ENCODE data around the gene NADK.
"Not testable (repeated sequence)": the region's sequence is repeated elsewhere in the genome, so short reads cannot be mapped to it uniquely, and the experiment has no call there.

Gene NADK

DNA sequence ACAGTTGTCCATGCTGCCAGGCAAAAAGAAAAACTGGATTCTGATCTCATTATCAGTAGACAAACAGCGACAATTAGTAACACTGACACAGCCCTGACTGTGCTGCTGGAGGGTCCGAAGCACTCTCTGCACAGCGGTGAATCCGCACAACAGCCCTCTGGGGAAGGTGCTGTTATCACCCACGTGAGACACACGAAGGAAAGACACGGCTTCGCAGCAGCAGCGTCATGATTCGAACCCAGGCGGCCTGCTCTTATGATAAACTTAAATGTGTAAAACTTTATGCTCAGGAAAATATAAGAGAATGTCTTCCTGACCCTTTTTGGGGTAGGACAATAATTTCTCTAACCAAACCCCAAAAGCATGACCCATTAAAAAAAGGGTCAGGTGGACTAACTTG is 35.7 kb downstream of the NADK start:
- DNase-seq: not testable (repeated sequence)

DNA sequence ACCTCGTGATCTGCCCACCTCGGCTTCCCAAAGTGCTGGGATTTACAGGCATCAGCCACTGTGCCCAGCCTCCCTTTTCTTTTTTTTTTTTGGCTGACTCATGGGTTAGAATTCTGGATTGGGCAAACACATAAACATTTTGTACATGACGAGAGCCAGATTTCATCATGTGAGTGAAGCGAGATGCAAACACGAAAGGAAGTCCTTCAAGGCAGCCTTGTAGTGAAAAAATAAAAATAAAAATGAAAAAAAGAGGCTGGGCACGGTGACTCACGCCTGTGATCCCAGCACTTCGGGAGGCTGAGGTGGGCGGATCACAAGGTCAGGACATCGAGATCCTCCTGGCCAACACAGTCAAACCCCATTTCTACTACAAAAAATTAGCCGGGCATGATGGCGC is 37.3 kb downstream of the NADK start:
- not testable (repeated sequence) for DNase-seq

DNA sequence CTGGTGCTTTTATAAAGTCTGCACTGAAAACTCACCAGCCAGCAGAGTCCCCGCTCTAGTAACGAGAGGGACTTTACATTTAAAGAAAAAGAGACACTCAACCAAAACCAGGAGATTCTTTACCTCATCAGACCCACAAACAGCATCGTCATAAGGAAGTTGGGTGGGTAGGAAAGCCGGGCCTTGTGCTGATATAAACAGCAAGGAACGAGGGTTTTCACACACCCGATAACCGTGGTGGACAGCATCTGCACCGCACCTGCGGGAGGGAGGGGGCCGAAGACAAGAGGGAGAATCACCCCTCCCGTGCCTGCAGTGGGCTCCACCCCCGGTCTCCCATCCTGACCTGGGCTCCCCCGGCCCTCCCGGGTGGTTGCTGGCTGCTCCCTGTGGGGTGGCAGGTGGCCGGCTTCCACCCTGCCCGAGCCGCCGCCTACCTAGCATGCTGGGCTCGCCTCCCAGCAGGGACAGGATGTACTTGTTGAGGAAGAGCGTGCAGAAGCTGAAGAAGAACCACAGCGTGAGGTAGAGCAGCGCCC is 39.4 kb downstream of the NADK start:
- not testable (repeated sequence) for DNase-seq

DNA sequence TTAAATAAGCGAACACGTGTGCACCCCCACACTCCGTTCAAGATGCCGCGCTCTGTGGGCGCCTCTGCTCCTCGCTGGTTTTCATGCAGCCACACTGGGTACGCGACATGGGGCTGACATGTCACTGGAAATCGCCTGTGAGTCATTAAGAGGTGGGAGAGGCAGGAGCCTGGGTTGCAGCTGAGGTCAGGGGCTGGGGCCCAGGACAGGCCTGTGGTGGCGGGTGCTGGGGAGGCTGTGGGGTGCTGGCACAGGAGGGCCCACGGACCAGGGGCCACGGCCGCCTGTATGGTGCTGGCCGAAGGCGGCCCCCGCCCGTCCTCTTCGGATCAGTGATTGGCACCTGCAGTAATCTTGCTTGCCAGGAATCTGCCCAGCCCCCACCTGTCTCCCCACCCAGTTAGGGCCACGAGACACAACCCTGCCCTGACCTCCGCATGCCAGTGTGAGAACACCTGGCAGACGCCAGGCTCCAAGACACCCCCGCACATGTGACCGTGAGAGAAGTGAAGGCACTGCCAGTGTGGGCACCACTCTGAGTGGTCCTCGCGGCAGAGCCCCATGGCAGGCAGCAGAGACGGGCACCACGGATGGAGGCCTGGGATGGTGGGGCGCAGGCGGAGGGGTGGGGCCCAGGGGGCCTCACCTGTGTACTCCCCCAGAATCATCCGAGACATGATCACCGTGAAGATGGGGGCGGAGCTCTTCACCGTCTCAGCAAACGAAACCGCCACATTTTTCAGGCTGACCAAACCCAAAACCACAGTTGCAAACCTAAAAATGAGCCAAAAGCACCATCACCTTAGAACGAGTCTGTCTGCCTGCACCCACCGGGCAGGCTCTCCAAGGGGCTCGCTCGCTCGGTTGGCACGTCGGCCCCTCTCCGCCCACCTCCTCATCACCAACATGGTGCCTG is 40.3 kb downstream of the NADK start:
- DNase-seq: not testable (repeated sequence)

DNA sequence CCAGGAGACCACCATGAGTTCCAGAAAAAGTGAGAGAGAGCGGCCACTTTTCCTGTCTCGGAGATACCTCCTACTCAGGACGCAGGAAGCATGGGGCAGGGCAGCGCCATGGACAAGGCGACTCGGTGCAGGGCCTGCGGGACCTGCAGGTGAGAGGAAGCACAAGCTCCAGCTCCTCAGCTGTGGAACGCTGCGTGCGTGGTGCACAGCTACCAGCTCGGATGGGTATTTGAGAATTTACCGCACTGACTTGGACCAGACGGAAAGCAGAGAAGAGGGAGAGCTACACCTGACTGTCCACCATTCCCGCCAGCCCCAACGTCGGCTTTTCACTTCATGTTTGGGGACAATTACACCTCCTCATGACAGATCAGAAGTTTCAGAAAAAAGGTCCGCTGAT is 45.9 kb downstream of the NADK start:
- no peak for DNase-seq

DNA sequence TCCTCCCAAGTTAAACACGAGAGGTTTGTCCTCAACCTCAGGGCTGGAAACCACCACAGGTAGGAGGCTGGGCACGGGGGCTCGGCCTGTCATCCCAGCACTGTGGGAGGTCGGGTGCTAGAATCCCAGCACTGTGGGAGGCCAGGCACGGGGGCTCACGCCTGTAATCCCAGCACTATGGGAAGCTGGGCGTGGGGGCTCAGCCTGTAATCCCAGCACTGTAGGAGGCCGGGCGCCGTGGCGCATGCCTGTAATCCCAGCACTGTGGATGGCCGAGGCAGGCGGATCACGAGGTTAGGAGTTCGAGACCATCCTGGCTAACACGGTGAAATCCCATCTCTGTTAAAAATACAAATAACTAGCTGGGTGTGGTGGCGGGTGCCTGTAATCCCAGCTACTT is 47.4 kb downstream of the NADK start:
- no peak for DNase-seq

DNA sequence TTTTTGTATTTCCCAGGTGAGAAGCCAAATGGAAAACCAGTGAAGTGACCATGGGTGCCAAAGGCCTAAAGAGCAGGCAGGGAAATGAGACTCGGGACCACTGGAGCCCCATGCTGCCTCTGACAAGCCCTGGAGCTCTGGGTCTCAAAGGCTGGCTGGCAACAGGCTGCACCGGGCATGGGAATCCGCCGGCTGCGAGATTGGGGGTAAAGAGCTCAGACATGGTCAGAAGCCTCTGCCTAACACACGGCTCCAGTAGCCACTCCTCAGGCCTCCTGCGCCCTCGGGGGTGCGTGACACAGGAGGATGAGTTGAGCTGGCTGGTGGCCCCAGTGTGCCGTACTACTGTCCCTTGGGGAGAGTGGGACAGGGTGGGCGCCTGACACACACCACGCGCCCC is 48.0 kb downstream of the NADK start:
- not testable (repeated sequence) for DNase-seq

DNA sequence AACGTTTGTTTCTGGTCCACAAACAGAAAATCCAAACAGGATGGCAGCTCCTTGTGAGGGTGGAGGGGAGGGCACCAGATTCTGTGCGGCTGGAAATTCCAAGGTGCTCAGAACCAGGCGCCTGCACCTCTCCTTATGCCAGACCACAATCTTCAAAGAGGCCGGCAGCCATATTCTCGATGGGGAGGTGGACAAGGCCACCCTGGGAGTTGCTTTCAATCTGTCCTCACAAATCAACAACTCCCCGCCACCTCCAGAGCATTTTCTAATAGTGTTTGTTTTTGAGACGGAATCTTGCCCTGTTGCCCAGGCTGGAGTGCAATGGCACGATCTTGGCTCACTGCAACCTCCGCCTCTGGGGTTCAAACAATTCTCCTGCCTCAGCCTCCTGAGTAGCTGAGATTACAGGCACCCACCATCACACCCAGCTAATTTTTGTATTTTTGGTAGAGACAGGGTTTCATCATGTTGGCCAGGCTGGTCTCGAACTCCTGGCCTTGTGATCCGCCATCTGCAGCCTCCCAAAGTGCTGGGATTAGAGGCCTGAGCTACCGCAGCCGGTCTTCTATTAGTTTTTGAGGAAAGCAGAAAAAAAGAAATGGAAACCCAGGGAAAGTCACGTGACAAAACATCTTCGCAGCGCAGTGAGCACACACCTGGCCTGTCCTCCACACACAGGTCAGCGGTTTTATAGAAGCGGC is 49.0 kb downstream of the NADK start:
- DNase-seq: not testable (repeated sequence)

DNA sequence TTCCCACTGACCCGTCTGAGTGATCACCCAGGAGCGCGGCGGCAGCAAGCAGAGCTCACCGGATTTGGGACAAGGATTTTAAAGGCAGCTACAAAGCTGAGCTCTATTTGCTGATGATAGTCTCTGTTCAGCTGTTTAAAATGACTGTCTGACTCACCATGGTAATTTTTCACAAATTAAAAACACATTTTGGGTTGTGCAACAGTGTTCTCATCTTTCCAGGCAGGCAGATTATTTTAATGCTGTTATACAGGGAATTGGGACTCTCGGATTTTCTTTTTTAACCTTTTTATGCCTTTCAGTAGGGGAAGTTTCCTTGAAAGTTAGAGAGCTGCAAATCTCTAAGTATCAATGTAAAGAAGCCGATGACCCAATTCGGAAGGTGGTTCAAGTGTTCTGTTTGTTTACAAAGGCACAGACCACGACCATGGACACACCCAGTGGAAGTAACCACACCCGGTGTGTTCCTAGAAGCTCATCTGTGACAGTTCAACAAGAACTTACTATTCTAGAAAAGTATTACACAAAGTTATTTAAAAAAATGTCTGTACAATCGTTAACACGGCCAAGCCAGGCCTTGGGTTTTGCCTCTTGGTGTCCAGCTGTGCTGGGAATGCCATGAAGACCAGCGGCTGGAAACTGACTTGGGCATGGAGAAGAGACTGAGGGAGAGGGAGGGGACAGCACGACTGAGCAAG is 49.8 kb downstream of the NADK start:
- DNase-seq: not testable (repeated sequence)

DNA sequence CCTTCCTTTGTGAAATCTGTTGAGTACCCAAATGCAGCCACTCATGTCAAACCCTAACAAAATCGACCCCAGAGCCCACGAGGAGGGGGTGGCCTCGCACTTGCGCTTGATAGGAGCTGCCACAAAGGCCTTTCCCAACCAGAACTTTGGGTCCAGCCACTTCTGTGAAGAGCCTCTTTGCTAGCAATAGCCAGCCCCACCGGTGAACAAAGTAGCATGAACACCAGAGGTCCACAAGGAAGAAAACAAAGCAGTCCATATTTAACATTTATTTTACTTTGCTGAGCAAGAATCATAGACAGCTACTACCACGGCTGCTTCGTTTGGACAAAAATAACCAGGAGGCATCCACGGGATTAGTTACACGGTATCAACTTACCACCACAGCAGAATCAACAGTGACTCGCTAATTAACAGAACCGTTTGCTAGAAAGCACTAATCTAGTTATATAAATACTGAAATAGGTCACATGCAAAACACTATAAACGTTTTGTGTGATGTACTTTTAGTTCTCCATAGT is 51.1 kb downstream of the NADK start:
- DNase-seq: not testable (repeated sequence)

DNA sequence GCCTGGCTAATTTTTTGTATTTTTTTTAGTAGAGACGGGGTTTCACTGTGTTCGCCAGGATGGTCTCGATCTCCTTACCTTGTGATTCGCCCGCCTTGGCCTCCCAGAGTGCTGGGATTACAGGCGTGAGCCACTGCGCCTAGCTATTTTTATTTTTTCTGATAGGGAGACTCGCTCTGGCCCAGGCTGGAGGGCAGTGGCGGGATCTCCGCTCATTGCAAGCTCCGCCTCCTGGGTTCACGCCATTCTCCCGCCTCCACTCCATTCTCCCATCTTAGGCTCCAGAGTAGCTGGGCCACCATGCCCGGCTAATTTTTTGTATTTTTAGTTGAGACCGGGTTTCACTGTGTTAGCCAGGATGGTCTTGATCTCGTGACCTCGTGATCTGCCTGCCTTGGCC is 52.2 kb downstream of the NADK start:
- not testable (repeated sequence) for DNase-seq

DNA sequence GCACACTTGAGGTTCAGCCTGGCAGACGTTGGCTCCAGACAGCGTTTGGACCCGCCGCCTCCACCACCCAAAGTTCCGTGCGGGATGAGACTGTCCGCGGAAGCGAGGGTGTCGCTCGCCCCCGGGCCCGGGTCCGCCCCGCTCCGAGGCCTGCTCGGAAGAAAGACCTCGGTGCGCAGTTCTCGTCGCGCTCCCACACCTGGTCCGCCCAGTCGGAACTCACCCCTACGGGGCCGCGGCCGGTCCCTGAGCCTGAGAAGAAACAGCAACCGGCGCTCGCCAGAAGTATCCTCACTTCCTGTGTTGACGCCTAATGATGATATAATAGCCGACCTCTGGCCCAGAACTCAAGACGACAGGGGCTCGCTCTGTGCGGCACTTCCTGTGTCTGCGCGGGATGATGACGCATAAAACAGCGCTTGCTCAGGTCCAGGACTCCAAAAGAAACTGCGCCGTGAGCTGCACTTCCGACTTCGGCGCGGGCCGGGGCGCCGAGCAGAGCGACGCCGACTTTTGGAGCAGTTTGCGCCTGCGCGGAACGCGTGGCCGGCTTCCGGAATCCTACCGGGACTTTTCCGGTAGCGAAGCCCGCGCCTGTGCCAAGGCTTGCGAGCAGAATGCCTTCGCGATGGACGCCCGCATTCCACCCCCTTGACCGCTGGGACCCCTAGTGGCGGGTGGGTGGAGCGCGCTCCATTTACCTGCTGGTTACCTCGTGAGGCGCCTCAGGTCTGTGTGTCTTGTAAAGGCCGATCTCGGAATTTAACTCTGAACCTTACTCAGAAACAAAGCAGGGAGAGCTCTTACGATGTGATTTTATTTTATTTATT is 54.0 kb downstream of the NADK start, which contains the start of gene CDK11A:
Gene CDK11A, minus strand, starts transcription at position 323 of the 830 bp plus-strand sequence. CDS start 1,539 bp downstream, outside the sequence.
- DNase-seq: peak; percentile 100

DNA sequence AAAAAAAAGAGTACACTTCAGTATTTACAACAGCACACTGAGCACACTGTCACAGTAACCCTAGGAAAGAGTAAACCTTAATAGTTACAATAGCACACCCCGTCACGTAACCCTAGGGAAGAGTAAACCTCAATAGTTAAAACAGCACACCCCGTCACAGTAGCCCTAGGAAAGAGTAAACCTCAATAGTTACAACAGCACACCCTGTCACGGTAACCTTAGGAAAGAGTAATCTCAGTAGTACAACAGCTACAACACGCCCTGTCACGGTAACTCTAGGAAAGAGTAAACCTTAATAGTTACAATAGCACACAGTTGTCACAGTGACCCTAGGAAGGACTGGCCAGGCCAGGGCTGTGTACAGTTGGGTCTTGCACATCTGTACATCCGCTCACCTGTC is 57.1 kb downstream of the NADK start:
- no peak for DNase-seq

DNA sequence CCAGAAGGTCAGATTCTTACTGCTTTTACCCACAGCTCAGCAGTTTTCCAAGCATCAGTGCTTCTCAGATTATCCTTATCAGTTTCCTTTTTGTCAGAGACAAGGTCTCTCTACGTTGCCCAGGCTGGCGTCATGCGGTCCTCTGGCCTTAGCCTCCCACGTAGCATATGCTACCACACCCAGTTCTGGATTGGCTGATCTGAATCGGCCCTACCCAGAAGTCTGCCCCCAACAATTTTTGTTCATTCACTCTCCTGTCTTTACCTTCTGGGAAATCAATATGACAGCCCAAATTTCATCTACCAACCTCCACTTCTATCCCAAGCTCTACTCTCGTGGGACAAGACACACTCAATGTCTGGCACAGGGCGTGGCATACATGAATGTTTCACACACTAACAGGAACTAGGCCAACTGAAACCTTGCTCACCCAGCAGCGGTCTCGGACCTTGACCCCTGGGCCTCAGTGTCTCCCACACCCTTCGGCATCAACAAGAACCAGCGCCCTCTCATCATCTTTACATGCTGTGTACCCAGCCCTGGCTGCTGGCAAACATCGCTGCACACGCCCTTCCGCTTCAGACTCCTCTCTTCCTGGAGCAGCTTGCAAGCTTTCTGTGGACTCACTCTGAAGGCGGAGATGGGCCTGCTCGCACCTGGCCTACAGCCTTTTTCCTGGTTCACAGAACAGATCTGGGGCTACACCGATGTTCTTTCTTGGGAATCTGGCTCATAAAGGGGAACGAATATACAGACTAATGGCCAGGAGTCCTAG is 63.0 kb downstream of the NADK start:
- not testable (repeated sequence) for DNase-seq

DNA sequence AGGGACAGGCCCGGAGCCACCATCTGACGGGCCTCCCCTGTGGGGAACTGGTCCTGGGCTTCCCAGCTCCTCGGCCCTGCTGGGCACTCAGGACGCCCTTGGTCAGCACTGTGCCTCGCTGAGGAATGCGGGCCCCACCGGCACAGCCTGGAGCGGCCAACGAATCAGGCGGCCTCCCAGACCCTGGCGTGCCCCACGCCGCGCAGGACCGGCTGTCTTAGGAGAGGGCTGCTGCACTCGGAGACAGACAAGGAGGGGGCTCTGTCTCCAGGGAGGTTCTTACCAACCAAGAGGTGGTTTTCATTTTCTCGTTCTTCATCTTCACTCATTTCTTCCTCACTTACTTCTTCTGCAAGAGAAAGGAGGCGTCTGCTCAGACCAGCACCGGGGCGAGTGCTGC is 70.4 kb downstream of the NADK start:
- DNase-seq: not testable (repeated sequence)

DNA sequence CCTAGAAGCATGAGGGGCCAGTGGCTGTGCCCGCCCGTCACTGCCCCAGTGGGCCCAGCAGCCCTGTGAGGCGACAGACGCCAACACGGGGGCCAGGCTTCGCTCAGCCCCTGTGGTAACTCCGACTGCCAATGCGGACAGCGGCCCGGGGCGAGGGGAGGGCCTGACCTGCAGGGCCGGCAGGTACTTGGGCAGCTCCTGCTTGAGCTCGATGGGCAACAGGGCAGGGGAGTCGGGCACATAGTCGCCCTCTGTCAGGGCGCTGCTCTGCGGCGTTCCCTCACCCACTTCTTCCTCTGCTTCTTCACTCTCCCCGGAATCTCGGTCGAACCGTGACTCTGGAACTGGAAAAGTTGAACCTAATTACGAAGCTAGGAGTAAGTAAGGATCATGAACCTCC is 71.0 kb downstream of the NADK start:
- DNase-seq: not testable (repeated sequence)

DNA sequence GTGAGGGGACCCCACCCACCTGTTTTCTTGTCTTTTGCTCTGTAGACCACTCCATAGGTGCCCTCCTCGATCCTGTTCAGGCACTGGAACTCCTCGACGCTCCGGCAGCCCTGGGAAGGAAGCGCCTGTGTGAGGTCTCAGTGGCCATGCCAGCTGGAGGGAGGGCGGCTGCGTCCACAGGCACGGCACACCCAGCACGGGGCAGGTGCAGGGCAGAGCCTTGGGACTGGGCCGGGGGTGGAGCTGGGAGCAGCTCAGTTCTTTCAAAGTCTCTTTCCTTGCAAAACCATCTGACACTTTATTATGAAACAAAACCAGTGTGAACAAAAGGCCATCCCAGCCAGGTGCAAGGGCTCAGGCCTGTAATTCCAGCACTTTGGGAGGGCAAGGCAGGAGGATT is 72.6 kb downstream of the NADK start:
- DNase-seq: not testable (repeated sequence)

DNA sequence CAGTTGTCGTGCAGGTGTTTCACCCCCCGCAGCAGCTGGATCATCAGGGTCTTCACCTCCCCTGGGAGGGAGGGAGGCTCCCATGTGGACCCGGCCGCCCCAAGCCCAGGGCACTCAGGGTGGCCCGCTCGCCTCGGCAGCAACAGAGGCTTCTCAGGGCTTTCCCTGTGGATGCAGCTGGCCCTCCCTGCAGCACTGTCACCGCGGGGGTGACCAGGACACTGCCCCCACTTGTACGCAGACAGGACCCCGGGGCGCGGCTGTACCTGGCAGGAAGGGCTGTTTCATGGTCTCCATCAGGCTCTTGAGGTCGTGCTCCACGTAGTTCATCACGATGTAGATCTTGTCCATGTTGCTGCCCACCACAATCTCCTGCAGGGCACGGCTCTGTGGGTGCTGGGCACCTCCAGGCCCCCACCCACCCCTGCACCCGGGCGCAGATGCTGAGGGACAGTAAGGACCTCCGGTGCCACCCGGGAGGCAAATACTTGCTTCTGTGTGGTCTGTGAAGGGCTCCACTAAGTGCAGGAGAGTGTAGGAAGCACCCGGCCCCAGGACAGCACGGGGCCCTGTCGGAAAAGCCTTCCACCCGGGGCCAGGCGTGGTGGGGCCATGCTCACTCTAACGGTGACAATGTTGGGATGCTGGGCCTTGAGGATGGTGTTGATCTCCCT is 73.8 kb downstream of the NADK start:
- not testable (repeated sequence) for DNase-seq

DNA sequence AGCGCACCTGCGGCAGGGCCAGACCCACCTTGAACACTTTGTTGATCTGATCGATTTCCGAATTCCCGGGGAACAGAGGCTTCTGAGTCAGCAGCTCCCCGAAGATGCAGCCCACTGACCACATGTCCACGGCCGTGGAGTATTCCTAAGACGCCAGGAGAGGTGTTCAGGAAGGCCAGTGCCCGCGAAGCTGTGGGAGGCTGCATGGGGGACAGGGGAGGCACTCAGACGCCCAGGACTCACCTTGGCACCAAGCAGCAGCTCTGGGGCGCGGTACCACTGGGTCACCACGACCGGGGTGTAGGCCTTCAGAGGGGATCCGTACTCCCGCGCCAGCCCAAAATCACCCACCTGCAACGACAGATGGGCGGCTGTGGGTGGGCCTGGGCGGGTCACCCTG is 74.5 kb downstream of the NADK start:
- no peak for DNase-seq

DNA sequence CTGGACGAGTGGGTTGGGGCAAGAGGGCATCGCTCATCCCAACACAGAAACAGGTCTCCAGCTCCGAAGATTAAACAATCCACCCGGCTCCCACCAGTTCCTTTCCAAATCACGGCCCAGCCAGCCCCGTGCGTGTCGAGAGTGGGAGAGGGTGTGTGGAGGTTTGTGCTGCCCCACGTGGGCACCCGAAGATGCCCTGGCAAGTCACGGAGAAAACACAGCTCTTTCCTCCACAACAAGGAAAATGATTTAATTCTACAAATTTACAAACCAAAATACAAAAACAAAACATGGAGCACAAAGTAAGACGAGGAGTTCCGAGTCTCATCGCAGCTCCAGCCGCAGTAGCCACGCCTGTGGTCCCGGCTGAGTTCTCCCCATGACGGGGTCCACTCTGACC is 75.8 kb downstream of the NADK start:
- DNase-seq: not testable (repeated sequence)
